H9 (cell line): ENCODE data around the gene OTUD3. TPM values are rescaled to one million over a fixed set of nuclear protein-coding genes. Genes with fewer than 3 reads are reported as not detected.

ENCODE experiments used
- DNase-seq: peaks from one replicate; pipeline ENCODE4 v3.0.0-alpha.2; 2017
- H2AFZ ChIP-seq: one replicate; pipeline ENCODE4 v1.6.1; 2013; ENCODE audit warnings: mild to moderate bottlenecking, low read length, control low read depth, moderate library complexity
- H2AK5ac ChIP-seq: 2 replicates; pipeline ENCODE4 v1.6.1; 2013; ENCODE audit warnings: low read length, control low read depth, mixed read lengths; ENCODE audit not compliant: insufficient read length
- H2BK120ac ChIP-seq: one replicate; pipeline ENCODE4 v1.6.1; 2013; ENCODE audit warnings: low read depth, mild to moderate bottlenecking, low read length, control low read depth, inconsistent platforms; ENCODE audit not compliant: poor library complexity, severe bottlenecking
- H2BK12ac ChIP-seq: 2 replicates; pipeline ENCODE4 v1.6.1; 2013; ENCODE audit warnings: low read length, control low read depth, mixed read lengths, low read depth; ENCODE audit not compliant: insufficient read length
- H2BK15ac ChIP-seq: 2 replicates; pipeline ENCODE4 v1.6.1; 2013; ENCODE audit warnings: low read depth, low read length, control low read depth
- H2BK20ac ChIP-seq: one replicate; pipeline ENCODE4 v1.6.1; 2013; ENCODE audit warnings: low read depth, mild to moderate bottlenecking, low read length, control low read depth, inconsistent platforms; ENCODE audit not compliant: poor library complexity, severe bottlenecking
- H2BK5ac ChIP-seq: 2 replicates; pipeline ENCODE4 v1.6.1; 2013; ENCODE audit warnings: low read length, control low read depth, mixed read lengths; ENCODE audit not compliant: insufficient read length
- H3K14ac ChIP-seq: 2 replicates; pipeline ENCODE4 v1.6.1; 2013; ENCODE audit warnings: low read length, control low read depth; ENCODE audit not compliant: insufficient read depth
- H3K18ac ChIP-seq: 2 replicates; pipeline ENCODE4 v1.6.1; 2013; ENCODE audit warnings: low read depth, mild to moderate bottlenecking, mixed read lengths, low read length, control low read depth; ENCODE audit not compliant: insufficient read length
- H3K23ac ChIP-seq: 2 replicates; pipeline ENCODE4 v1.6.1; 2013; ENCODE audit warnings: low read length, control low read depth, mixed read lengths, low read depth; ENCODE audit not compliant: insufficient read length
- H3K23me2 ChIP-seq: 2 replicates; pipeline ENCODE4 v1.6.1; 2013; ENCODE audit warnings: low read depth, mild to moderate bottlenecking, mixed read lengths, low read length, control low read depth; ENCODE audit not compliant: insufficient read length, poor library complexity, severe bottlenecking
- H3K27ac ChIP-seq: 2 replicates; pipeline ENCODE4 v1.5.1; 2013; ENCODE audit warnings: low read length, control low read depth, mixed read lengths, low read depth; ENCODE audit not compliant: insufficient read length
- H3K27me3 ChIP-seq: 2 replicates; pipeline ENCODE4 v1.6.1; 2013; ENCODE audit warnings: low read length, control low read depth, inconsistent platforms; ENCODE audit not compliant: insufficient read depth
- H3K4ac ChIP-seq: 2 replicates; pipeline ENCODE4 v1.6.1; 2013; ENCODE audit warnings: low read depth, mild to moderate bottlenecking, control low read depth, inconsistent platforms, low read length, moderate library complexity
- H3K4me1 ChIP-seq: 2 replicates; pipeline ENCODE4 v1.6.1; 2013; ENCODE audit warnings: low read length, control low read depth, inconsistent platforms; ENCODE audit not compliant: insufficient read depth
- H3K4me2 ChIP-seq: 2 replicates; pipeline ENCODE4 v1.6.1; 2013; ENCODE audit warnings: low read length, control low read depth, mixed read lengths; ENCODE audit not compliant: insufficient read length, insufficient read depth
- H3K56ac ChIP-seq: 2 replicates; pipeline ENCODE4 v1.6.1; 2013; ENCODE audit warnings: low read depth, mild to moderate bottlenecking, mixed read lengths, low read length, control low read depth; ENCODE audit not compliant: insufficient read length
- H3K79me1 ChIP-seq: 2 replicates; pipeline ENCODE4 v1.6.1; 2013; ENCODE audit warnings: low read depth, mild to moderate bottlenecking, moderate library complexity, low read length, control low read depth, inconsistent platforms; ENCODE audit not compliant: insufficient read depth, poor library complexity, severe bottlenecking
- H3K79me2 ChIP-seq: 2 replicates; pipeline ENCODE4 v1.6.1; 2013; ENCODE audit warnings: low read length, control low read depth, inconsistent platforms; ENCODE audit not compliant: insufficient read depth
- H3K9ac ChIP-seq: 2 replicates; pipeline ENCODE4 v1.6.1; 2013; ENCODE audit warnings: low read length, control low read depth, mixed read lengths; ENCODE audit not compliant: insufficient read length; ENCODE audit errors: extremely low read depth
- H3K9me3 ChIP-seq: one replicate; pipeline ENCODE4 v1.6.1; 2013; ENCODE audit warnings: low read depth, low read length, inconsistent platforms; ENCODE audit not compliant: control insufficient read depth
- H3T11ph ChIP-seq: one replicate; pipeline ENCODE4 v1.6.1; 2013; ENCODE audit warnings: mild to moderate bottlenecking, low read length, control low read depth, inconsistent platforms
- H4K20me1 ChIP-seq: one replicate; pipeline ENCODE4 v1.6.1; 2013; ENCODE audit not compliant: control insufficient read depth, insufficient read length, insufficient read depth
- H4K5ac ChIP-seq: 2 replicates; pipeline ENCODE4 v1.6.1; 2013; ENCODE audit warnings: low read depth, mild to moderate bottlenecking, mixed read lengths, low read length, control low read depth; ENCODE audit not compliant: insufficient read length
- H4K8ac ChIP-seq: replicated peaks from 2 replicates; pipeline ENCODE4 v1.6.1; 2013; ENCODE audit warnings: low read length, control low read depth, mixed read lengths, low read depth; ENCODE audit not compliant: insufficient read length
- H4K91ac ChIP-seq: 2 replicates; pipeline ENCODE4 v1.6.1; 2013; ENCODE audit warnings: low read depth, mild to moderate bottlenecking, moderate library complexity, mixed read lengths, low read length, control low read depth; ENCODE audit not compliant: insufficient read length
- H3K27ac Mint-ChIP-seq, 3 experiments: 2 replicates in 2 of 3; 3 replicates in 1 of 3; pipeline ENCODE4 v1.8.0; 2020 to 2021; ENCODE audit warnings: mixed read lengths in 3 of 3, mild to moderate bottlenecking in 1 of 3, moderate library complexity in 1 of 3
- H3K27me3 Mint-ChIP-seq: 2 replicates; pipeline ENCODE4 v1.8.0; 2021; ENCODE audit warnings: low read depth, mild to moderate bottlenecking, moderate library complexity, mixed read lengths
- H3K36me3 Mint-ChIP-seq, 3 experiments: 2 replicates in 2 of 3; 3 replicates in 1 of 3; pipeline ENCODE4 v1.8.0; 2020 to 2021; ENCODE audit warnings: low read depth in 3 of 3, mixed read lengths in 3 of 3; ENCODE audit not compliant: insufficient read depth in 1 of 3
- H3K4me1 Mint-ChIP-seq, 2 experiments: 2 replicates each; pipeline ENCODE4 v1.8.0; 2020; ENCODE audit warnings: mixed read lengths in 2 of 2
- H3K4me3 Mint-ChIP-seq, 2 experiments: 2 replicates in 1 of 2; 3 replicates in 1 of 2; pipeline ENCODE4 v1.8.0; 2020 to 2021; ENCODE audit warnings: mild to moderate bottlenecking in 2 of 2, mixed read lengths in 2 of 2, moderate library complexity in 1 of 2
- H3K9me3 Mint-ChIP-seq, 2 experiments: 2 replicates in 1 of 2; 3 replicates in 1 of 2; pipeline ENCODE4 v1.8.0; 2020; ENCODE audit warnings: mild to moderate bottlenecking in 2 of 2, mixed read lengths in 2 of 2, moderate library complexity in 1 of 2
- WGBS: extraction: QIAGEN DNeasy Blood & Tissue Kit; methylation state at CpG from one replicate; pipeline ENCODE4 v1.1.7; 2013; ENCODE audit warnings: missing lambda C conversion rate, low lambda C conversion rate, mixed read lengths; ENCODE audit not compliant: insufficient read length; ENCODE audit errors: extremely low coverage; 5-methylcytosine and 5-hydroxymethylcytosine counted together
- total RNA-seq: library from RNA; stranded (reverse); gene quantifications from 2 replicates; pipeline ENCODE4 v1.2.1, GENCODE V29; 2021
- TF ChIP-seq, protein P1 (sequence below): fragments of 200-600 bp; sonication (generic); conservative IDR thresholded peaks from 3 replicates; pipeline ENCODE4 v1.8.0; 2021; ENCODE audit warnings: antibody characterized with exemption, mild to moderate bottlenecking

OTUD3 gene
- total RNA-seq, 1 experiment from 2014 or later, result 12.0 TPM

DNA sequence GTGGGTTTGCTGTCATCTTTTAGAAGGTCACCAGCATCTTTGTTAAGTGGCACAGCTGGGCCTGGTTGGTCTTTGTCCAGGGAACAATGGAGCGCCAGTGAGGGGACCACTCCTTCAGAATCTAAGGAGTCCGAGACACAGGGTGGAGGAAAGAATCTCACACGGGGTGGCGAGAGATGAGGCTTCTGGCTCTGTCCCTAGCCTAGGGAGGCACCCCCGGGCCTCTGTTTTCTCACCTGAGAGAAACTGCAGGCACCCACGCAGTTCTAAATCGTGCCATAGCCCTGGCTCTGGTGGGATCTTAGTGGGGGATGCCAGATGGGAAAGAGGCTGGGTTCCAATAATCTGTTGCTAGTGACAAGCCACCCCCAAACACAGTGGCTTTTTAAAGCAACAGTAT is 52.1 kb downstream of the OTUD3 start:
- H3K4me1 Mint-ChIP-seq, result no peaks in the 10 kb centered on the region
- H3K27me3 Mint-ChIP-seq, result peaks cover 5% of the 10 kb centered on the region
- Histone ChIP-seq H2AFZ (no peak overlapping the region), H3K4me1 (no peaks in the 10 kb centered on the region), H4K5ac (no peak overlapping the region), H3K4ac (no peak overlapping the region), H3K79me1 (no peaks in the 10 kb centered on the region), H3K14ac (no peak overlapping the region), H2AK5ac (no peak overlapping the region), H3K23ac (no peak overlapping the region), H2BK15ac (no peak overlapping the region), H3K27me3 (no peaks in the 10 kb centered on the region), H3K27ac (no peak overlapping the region), H3K4me2 (no peak overlapping the region), H4K8ac (no peak overlapping the region), H2BK12ac (no peak overlapping the region), H3K9ac (no peak overlapping the region), H4K91ac (no peak overlapping the region), H3K23me2 (no peaks in the 10 kb centered on the region), H3K56ac (no peak overlapping the region), H4K20me1 (no peaks in the 10 kb centered on the region), H3T11ph (no peak overlapping the region), H2BK5ac (no peak overlapping the region), H3K79me2 (no peaks in the 10 kb centered on the region), H3K9me3 (peaks cover 23% of the 10 kb centered on the region), H3K18ac (no peak overlapping the region), H2BK120ac (no peak overlapping the region), H2BK20ac (no peak overlapping the region)
- peaks cover 14 to 15% (median 14%) of the 10 kb centered on the region in 3 experiments for H3K36me3 Mint-ChIP-seq
- H3K9me3 Mint-ChIP-seq, result peaks cover 31 to 39% of the 10 kb centered on the region in 2 experiments
- H3K27ac Mint-ChIP-seq, result no peak overlapping the region
- no peak for DNase-seq
- TF ChIP-seq, protein P1, sequence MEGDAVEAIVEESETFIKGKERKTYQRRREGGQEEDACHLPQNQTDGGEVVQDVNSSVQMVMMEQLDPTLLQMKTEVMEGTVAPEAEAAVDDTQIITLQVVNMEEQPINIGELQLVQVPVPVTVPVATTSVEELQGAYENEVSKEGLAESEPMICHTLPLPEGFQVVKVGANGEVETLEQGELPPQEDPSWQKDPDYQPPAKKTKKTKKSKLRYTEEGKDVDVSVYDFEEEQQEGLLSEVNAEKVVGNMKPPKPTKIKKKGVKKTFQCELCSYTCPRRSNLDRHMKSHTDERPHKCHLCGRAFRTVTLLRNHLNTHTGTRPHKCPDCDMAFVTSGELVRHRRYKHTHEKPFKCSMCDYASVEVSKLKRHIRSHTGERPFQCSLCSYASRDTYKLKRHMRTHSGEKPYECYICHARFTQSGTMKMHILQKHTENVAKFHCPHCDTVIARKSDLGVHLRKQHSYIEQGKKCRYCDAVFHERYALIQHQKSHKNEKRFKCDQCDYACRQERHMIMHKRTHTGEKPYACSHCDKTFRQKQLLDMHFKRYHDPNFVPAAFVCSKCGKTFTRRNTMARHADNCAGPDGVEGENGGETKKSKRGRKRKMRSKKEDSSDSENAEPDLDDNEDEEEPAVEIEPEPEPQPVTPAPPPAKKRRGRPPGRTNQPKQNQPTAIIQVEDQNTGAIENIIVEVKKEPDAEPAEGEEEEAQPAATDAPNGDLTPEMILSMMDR, result no peak
- H3K4me3 Mint-ChIP-seq, result no peak overlapping the region
- no CpG with 5 or more reads among the region's 7 CpGs for WGBS
